Measurements from ENCODE around the gene C11orf52.

DNA sequence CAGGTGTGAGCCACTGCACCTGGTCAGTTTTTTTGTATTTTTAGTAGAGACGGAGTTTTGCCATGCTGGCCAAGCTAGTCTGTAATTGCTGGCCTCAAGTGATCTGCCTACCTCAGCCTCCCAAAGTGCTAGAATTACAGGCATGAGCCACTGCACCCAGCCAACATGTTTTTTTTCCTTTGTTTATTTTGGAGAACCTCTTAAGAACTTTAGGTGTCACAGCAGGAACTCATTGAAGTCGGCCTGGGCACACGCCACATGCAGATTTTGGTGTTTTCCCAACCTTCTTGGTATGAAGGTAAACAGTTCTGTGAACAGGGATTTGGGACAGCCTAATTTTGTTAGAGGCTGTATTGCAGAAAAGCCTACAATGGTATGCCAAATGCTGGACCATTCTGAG lies 27.8 kb downstream of the C11orf52 start:
- no peak for TF ChIP-seq POLR2A (IDR thresholded peaks at IDR 0.05; ENCODE audit: insufficient read depth in 1 of 2, low read depth in 2 of 2, low read length in 2 of 2)
- TF ChIP-seq, protein P1, sequence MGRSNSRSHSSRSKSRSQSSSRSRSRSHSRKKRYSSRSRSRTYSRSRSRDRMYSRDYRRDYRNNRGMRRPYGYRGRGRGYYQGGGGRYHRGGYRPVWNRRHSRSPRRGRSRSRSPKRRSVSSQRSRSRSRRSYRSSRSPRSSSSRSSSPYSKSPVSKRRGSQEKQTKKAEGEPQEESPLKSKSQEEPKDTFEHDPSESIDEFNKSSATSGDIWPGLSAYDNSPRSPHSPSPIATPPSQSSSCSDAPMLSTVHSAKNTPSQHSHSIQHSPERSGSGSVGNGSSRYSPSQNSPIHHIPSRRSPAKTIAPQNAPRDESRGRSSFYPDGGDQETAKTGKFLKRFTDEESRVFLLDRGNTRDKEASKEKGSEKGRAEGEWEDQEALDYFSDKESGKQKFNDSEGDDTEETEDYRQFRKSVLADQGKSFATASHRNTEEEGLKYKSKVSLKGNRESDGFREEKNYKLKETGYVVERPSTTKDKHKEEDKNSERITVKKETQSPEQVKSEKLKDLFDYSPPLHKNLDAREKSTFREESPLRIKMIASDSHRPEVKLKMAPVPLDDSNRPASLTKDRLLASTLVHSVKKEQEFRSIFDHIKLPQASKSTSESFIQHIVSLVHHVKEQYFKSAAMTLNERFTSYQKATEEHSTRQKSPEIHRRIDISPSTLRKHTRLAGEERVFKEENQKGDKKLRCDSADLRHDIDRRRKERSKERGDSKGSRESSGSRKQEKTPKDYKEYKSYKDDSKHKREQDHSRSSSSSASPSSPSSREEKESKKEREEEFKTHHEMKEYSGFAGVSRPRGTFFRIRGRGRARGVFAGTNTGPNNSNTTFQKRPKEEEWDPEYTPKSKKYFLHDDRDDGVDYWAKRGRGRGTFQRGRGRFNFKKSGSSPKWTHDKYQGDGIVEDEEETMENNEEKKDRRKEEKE (IDR thresholded peaks at IDR 0.05), result no peak
- no peak for TF ChIP-seq CHD4 (IDR thresholded peaks at IDR 0.05; ENCODE audit: borderline replicate concordance, low read length)
- TF ChIP-seq, protein P2, sequence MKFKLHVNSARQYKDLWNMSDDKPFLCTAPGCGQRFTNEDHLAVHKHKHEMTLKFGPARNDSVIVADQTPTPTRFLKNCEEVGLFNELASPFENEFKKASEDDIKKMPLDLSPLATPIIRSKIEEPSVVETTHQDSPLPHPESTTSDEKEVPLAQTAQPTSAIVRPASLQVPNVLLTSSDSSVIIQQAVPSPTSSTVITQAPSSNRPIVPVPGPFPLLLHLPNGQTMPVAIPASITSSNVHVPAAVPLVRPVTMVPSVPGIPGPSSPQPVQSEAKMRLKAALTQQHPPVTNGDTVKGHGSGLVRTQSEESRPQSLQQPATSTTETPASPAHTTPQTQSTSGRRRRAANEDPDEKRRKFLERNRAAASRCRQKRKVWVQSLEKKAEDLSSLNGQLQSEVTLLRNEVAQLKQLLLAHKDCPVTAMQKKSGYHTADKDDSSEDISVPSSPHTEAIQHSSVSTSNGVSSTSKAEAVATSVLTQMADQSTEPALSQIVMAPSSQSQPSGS (CRISPR knock-in tag; IDR thresholded peaks at IDR 0.05), result no peak
- no peak for TF ChIP-seq ZNF274 (CRISPR knock-in tag; IDR thresholded peaks at IDR 0.05)
- no peak for TF ChIP-seq SMAD3 (CRISPR knock-in tag; IDR thresholded peaks at IDR 0.05)
